K562 (cell line): ENCODE results near the gene CALCOCO2. TPM values are rescaled to one million over a fixed set of nuclear protein-coding genes. Genes with fewer than 3 reads are reported as not detected.

ENCODE experiments used
- ATAC-seq: fragments of 200-7000 bp; cut with Tn5 transposase; 3 replicates; pipeline ENCODE4 v1.9.1; 2020; ENCODE audit warnings: moderate library complexity
- BruUV-seq: library from RNA; stranded (reverse); fragments of 400-500 nt; replicated peaks from 2 replicates; lab custom pipeline; 2021; lab: Mats Ljungman, UMichigan
- CTCF ChIA-PET: fragments of 300-600 bp; formaldehyde crosslinking; extraction: SDS; loops from one replicate; lab custom pipeline; 2021; ENCODE audit warnings: low intra/inter-chr PET ratio; lab: Yijun Ruan, JAX
- POLR2A ChIA-PET: fragments of 300-600, 350-650 bp; sonication (Branson Sonifier 250); formaldehyde crosslinking; extraction: SDS; loops from one replicate; lab custom pipeline; 2021; ENCODE audit warnings: antibody characterized with exemption, inconsistent platforms; lab: Yijun Ruan, JAX
- DNase-seq, 4 experiments: peaks; one replicate each; pipeline versions ENCODE4 v3.0.0 to v3.0.0-alpha.2; 2011 to 2018; ENCODE audit warnings: low spot score in 3 of 4, mixed read lengths in 3 of 4; ENCODE audit errors: extremely low read depth in 1 of 4
- FAIRE-seq: peaks from 2 replicates; lab custom pipeline; 2011; peaks lifted over from hg19 to GRCh38; lab: Jason Lieb, UNC
- H2AFZ ChIP-seq: 2 replicates; pipeline ENCODE4 v1.6.0; 2011; ENCODE audit warnings: low read depth, low read length, control low read depth, inconsistent platforms
- H3K27ac ChIP-seq: fragments of 200-600 bp; 3 replicates; pipeline ENCODE4 v1.8.0; 2011; ENCODE audit warnings: low read depth, mild to moderate bottlenecking, control low read depth, inconsistent platforms, low read length, moderate library complexity, mixed read lengths; ENCODE audit errors: extremely low read depth
- H3K27me3 ChIP-seq, 2 experiments: fragments of 300-600 bp in 1 of 2; 2 replicates in 1 of 2; 3 replicates in 1 of 2; pipeline versions ENCODE4 v1.6.0 to v1.8.0; 2011; ENCODE audit warnings: inconsistent platforms in 2 of 2, low read length in 2 of 2, mild to moderate bottlenecking in 1 of 2, mixed read lengths in 1 of 2, moderate library complexity in 1 of 2; ENCODE audit not compliant: control insufficient read depth in 2 of 2, insufficient read depth in 2 of 2
- H3K36me3 ChIP-seq: fragments of 300-600 bp; 3 replicates; pipeline ENCODE4 v1.8.0; 2011; ENCODE audit warnings: mild to moderate bottlenecking, low read length, inconsistent platforms; ENCODE audit not compliant: control insufficient read depth, insufficient read depth
- H3K4me1 ChIP-seq, 2 experiments: fragments of 200-600 bp in 1 of 2; replicated peaks in 1 of 2; 2 replicates in 1 of 2; 3 replicates in 1 of 2; pipeline versions ENCODE4 v1.5.1 to v1.8.0; 2011; ENCODE audit warnings: inconsistent platforms in 2 of 2, low read length in 2 of 2, mild to moderate bottlenecking in 1 of 2, mixed read lengths in 1 of 2, moderate library complexity in 1 of 2; ENCODE audit not compliant: control insufficient read depth in 2 of 2, insufficient read depth in 2 of 2
- H3K4me2 ChIP-seq: 2 replicates; pipeline ENCODE4 v1.6.1; 2011; ENCODE audit warnings: low read length, control low read depth, inconsistent platforms, mixed read lengths; ENCODE audit not compliant: insufficient read depth
- H3K4me3 ChIP-seq: fragments of 200-600 bp; sonication (generic), shearing (Covaris generic); 2 replicates; pipeline ENCODE4 v1.5.1; 2016; ENCODE audit warnings: control low read depth, inconsistent platforms
- H3K79me2 ChIP-seq: fragments of 200-600 bp; 3 replicates; pipeline ENCODE4 v1.8.0; 2011; ENCODE audit warnings: low read length, inconsistent platforms; ENCODE audit not compliant: control insufficient read depth, insufficient read depth
- H3K9ac ChIP-seq, 2 experiments: 2 replicates each; pipeline versions ENCODE4 v1.6.0 to v1.6.1; 2011; ENCODE audit warnings: low read depth in 2 of 2, low read length in 2 of 2, control low read depth in 1 of 2, inconsistent platforms in 1 of 2, mild to moderate bottlenecking in 1 of 2, mixed read lengths in 1 of 2; ENCODE audit not compliant: insufficient read depth in 1 of 2
- H3K9me1 ChIP-seq: one replicate; pipeline ENCODE4 v1.6.0; 2011; ENCODE audit warnings: inconsistent platforms, mild to moderate bottlenecking, low read length, moderate library complexity; ENCODE audit not compliant: control insufficient read depth, insufficient read depth
- H3K9me3 ChIP-seq: replicated peaks from 2 replicates; pipeline ENCODE4 v1.5.1; 2011; ENCODE audit warnings: low read depth, low read length, inconsistent platforms; ENCODE audit not compliant: control insufficient read depth, insufficient read depth
- H4K20me1 ChIP-seq: replicated peaks from 2 replicates; pipeline ENCODE4 v1.6.1; 2011; ENCODE audit warnings: low read length, inconsistent platforms, mixed read lengths; ENCODE audit not compliant: control insufficient read depth, insufficient read depth
- ARID2 ChIP-seq: fragments of 450-650 bp; IDR thresholded peaks from 2 replicates; pipeline ENCODE4 v1.6.1; 2017; ENCODE audit warnings: antibody characterized with exemption, mild to moderate bottlenecking
- BRCA1 ChIP-seq, 2 experiments: fragments of 450-650 bp in 1 of 2; sonication (generic) in 1 of 2; formaldehyde crosslinking in 1 of 2; IDR thresholded peaks; 2 replicates each; pipeline versions ENCODE4 v1.5.0 to v1.6.1; 2017 to 2020; ENCODE audit warnings: mild to moderate bottlenecking in 1 of 2, missing genetic modification reagents in 1 of 2
- CAMTA2 ChIP-seq: fragments of 250-450 bp; sonication (Bioruptor Pico); conservative IDR thresholded peaks from 2 replicates; pipeline ENCODE4 v1.5.1; 2022
- DACH1 ChIP-seq: fragments of 450-650 bp; IDR thresholded peaks from 2 replicates; pipeline ENCODE4 v1.6.1; 2018; ENCODE audit not compliant: partially characterized antibody
- ESRRA ChIP-seq: fragments of 450-650 bp; IDR thresholded peaks from 2 replicates; pipeline ENCODE4 v1.6.1; 2014; ENCODE audit warnings: low read depth, mild to moderate bottlenecking, moderate library complexity, borderline replicate concordance
- NRF1 ChIP-seq, 2 experiments: fragments of 450-650 bp; IDR thresholded peaks in 1 of 2; conservative IDR thresholded peaks in 1 of 2; 2 replicates each; pipeline ENCODE4 v1.6.1; 2014; ENCODE audit warnings: mild to moderate bottlenecking in 2 of 2
- PCBP1 ChIP-seq: fragments of 200-400 bp; formaldehyde crosslinking; IDR thresholded peaks from 2 replicates; pipeline ENCODE4 v1.6.1; 2018; ENCODE audit warnings: mild to moderate bottlenecking, low read depth, low read length; ENCODE audit not compliant: poor library complexity, severe bottlenecking
- POLR2B ChIP-seq: fragments of 450-650 bp; IDR thresholded peaks from 2 replicates; pipeline ENCODE4 v1.6.1; 2018; ENCODE audit warnings: low read depth; ENCODE audit not compliant: partially characterized antibody
- SP2 ChIP-seq: IDR thresholded peaks from 2 replicates; pipeline ENCODE4 v1.6.1; 2011; ENCODE audit warnings: mild to moderate bottlenecking, low read depth, low read length, moderate library complexity; ENCODE audit not compliant: poor library complexity, severe bottlenecking; ENCODE audit errors: extremely low read depth
- STAT5B ChIP-seq: fragments of 250-450 bp; sonication (Bioruptor Pico); IDR thresholded peaks from 2 replicates; pipeline ENCODE4 v1.8.0; 2021; ENCODE audit warnings: mild to moderate bottlenecking, inconsistent platforms
- ZC3H4 ChIP-seq: sonication (generic); formaldehyde crosslinking; IDR thresholded peaks from 2 replicates; pipeline ENCODE4 v1.9.0; 2021; ENCODE audit warnings: missing genetic modification reagents, borderline replicate concordance
- ZNF197 ChIP-seq: fragments of 200-800 bp; sonication (Bioruptor generic); IDR thresholded peaks from 2 replicates; pipeline ENCODE4 v1.6.1; 2016; ENCODE audit warnings: low read depth, missing genetic modification characterization, missing compliant biosample characterization
- ZNF232 ChIP-seq: sonication (generic); formaldehyde crosslinking; IDR thresholded peaks from 2 replicates; pipeline ENCODE4 v1.8.0; 2022; ENCODE audit warnings: mild to moderate bottlenecking, missing genetic modification reagents
- ZNF311 ChIP-seq: fragments of 250-450 bp; sonication (Bioruptor Pico); IDR thresholded peaks from 2 replicates; pipeline ENCODE4 v1.4.0; 2020; ENCODE audit warnings: mild to moderate bottlenecking, moderate library complexity
- ZNF584 ChIP-seq: fragments of 200-800 bp; sonication (Bioruptor generic); IDR thresholded peaks from 2 replicates; pipeline ENCODE4 v1.6.1; 2016; ENCODE audit warnings: low read depth, mild to moderate bottlenecking, missing genetic modification characterization, missing compliant biosample characterization
- WGBS: fragments of 100-300 bp; shearing (Covaris generic); methylation state at CpG from one replicate; pipeline ENCODE4 v1.1.6; 2016; ENCODE audit warnings: low coverage, mixed read lengths; ENCODE audit not compliant: insufficient coverage; ENCODE audit errors: missing lambda C conversion rate; 5-methylcytosine and 5-hydroxymethylcytosine counted together
- in situ Hi-C: fragments of 300-500 bp; cut with MboI; formaldehyde crosslinking; loops from 4 replicates; pipeline ENCODE4 v1.15.0; 2018; ENCODE audit warnings: inconsistent platforms, mixed read lengths
- intact Hi-C: fragments of 100-400 bp; cut with micrococcal nuclease; formaldehyde crosslinking; loops from 2 replicates; pipeline ENCODE4 v1.14.2; 2022
- polyA plus RNA-seq, 8 experiments: library from polyadenylated mRNA; depleted of rRNA in 4 of 8; stranded (reverse) in 5 of 8; unstranded in 3 of 8; fragments of >200 nt; fragmentation: Nextera tagmentation in 2 of 8; fragmentation: Illumina TruSeq in 1 of 8; extraction: Ambion mirVana in 2 of 8; extraction: Trizol in 1 of 8; gene quantifications; 2 replicates each; pipeline versions ENCODE4 v1.2.1 to v1.2.3, GENCODE V29; 2011 to 2014; ENCODE audit warnings: inconsistent platforms in 1 of 8, missing spikeins in 1 of 8
- total RNA-seq, 7 experiments: library from RNA; depleted of rRNA in 6 of 7; stranded (reverse); fragments of >200 nt in 6 of 7; fragmentation: Illumina TruSeq in 2 of 7; extraction: Trizol in 2 of 7; gene quantifications; 2 replicates each; pipeline versions ENCODE4 v1.2.1 to v1.2.3, GENCODE V29; 2011 to 2021; ENCODE audit warnings: low replicate concordance in 1 of 7
- TF ChIP-seq, protein P1 (sequence below): fragments of 450-650 bp; formaldehyde crosslinking; conservative IDR thresholded peaks from 2 replicates; pipeline ENCODE4 v1.4.0; 2022; ENCODE audit warnings: mild to moderate bottlenecking, missing genetic modification characterization
- TF ChIP-seq, protein P2 (sequence below): fragments of 250-450 bp; sonication (Bioruptor Pico); IDR thresholded peaks from 2 replicates; pipeline ENCODE4 v1.8.0; 2021; ENCODE audit warnings: moderate library complexity, mild to moderate bottlenecking, inconsistent platforms
- TF ChIP-seq, protein P3 (sequence below): fragments of 250-450 bp; sonication (Bioruptor Pico); IDR thresholded peaks from 2 replicates; pipeline ENCODE4 v1.8.0; 2022; ENCODE audit warnings: moderate library complexity, mild to moderate bottlenecking, inconsistent platforms

The CALCOCO2 gene
- total and polyA plus RNA-seq, 9 of the 15 experiments (the other 6 are each of a cell fraction or from before 2014, with no cell fraction given), result 24.1 to 87.3 (median 67.5) TPM

DNA sequence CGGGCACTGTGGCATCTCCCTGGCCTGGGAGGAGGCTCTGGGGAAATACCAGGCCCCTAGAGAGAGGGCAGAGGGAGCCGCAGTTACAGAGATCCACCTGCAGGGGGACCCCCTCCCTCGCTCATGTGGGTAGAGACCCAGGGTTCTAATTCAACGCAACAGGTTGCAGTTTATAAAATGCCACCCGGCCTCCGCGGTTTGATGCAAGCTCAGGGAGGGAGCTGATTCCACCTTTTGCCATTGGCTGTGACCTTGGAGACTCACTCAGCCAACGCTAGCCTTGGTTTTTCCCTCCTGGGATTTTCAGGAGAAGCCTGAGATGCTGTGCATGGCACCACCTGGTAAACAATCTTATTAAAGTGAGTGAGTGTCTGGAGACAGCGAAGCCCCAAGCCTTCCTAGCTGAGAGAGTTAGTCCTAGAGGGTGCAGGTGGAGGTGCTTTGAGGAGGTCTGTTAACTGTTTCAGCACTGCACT is 25.9 kb upstream of the CALCOCO2 start (continued):
- TF ChIP-seq, protein P1, sequence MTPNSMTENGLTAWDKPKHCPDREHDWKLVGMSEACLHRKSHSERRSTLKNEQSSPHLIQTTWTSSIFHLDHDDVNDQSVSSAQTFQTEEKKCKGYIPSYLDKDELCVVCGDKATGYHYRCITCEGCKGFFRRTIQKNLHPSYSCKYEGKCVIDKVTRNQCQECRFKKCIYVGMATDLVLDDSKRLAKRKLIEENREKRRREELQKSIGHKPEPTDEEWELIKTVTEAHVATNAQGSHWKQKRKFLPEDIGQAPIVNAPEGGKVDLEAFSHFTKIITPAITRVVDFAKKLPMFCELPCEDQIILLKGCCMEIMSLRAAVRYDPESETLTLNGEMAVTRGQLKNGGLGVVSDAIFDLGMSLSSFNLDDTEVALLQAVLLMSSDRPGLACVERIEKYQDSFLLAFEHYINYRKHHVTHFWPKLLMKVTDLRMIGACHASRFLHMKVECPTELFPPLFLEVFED, result no peak
- TF ChIP-seq ZNF584 (CRISPR knock-in tag), result no peak
- TF ChIP-seq ZNF311, result no peak
- no peak for TF ChIP-seq ZNF197
- no peak for TF ChIP-seq CAMTA2 (CRISPR knock-in tag)
- no peak for TF ChIP-seq BRCA1 (IDR thresholded peaks at IDR 0.05)
- no peak for TF ChIP-seq BRCA1 (CRISPR knock-in tag; IDR thresholded peaks at IDR 0.05)
- TF ChIP-seq ARID2, result no peak
- TF ChIP-seq ZC3H4 (CRISPR knock-in tag), result no peak

DNA sequence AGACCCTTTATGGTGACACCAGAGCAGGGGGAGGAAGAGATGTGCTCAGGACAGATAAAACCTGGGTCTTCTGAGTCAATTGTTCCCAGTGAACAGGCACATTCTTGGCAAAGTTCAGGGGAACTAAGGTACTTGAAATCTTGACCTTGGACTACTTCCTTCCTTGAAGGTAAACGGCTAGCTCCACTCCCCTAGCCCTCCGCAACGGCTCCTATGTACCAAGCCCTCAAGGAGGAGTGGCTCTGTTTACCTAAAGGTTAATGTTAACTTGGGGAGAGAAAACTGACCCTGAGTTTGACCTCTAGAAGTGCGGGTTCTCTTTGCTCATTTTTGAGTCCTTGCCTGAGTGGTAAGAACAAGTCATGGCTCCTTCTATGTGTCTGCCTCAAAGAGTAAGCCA is 21.7 kb upstream of the CALCOCO2 start:
- H3K9me3 ChIP-seq, result no peaks in the 10 kb centered on the region
- H3K4me2 ChIP-seq, result no peak overlapping the region; the same call in 1 of the 2 replicates
- intact Hi-C loops (loop anchor here (10.0 kb wide), 1 partner anchor 226 kb away; no protein-coding TSS in a partner anchor), in situ Hi-C loops (no loop called here)
- no peak overlapping the region for H3K9ac ChIP-seq
- H3K4me1 ChIP-seq, result no peaks in the 10 kb centered on the region
- no peak overlapping the region for H3K27ac ChIP-seq
- ChIA-PET CTCF (interaction anchor here (0.5 kb wide), 1 partner anchor 66 kb away, joined by 3 read pairs; no protein-coding TSS in a partner anchor), POLR2A (interaction anchor here (1.1 kb wide), 1 partner anchor 70 kb away, joined by 4 read pairs; no protein-coding TSS in a partner anchor)
- no peaks in the 10 kb centered on the region for H3K79me2 ChIP-seq
- ATAC-seq (peak; percentile 41; the same call in 2 of the 3 replicates), FAIRE-seq (no peak), DNase-seq (no peak)
- WGBS, result 7% methylated on average over 4 of the region's 4 CpGs
- no peaks in the 10 kb centered on the region for H3K36me3 ChIP-seq
- peaks cover 12 to 26% of the 10 kb centered on the region in 2 experiments; a peak in 4 of 5 replicates for H3K27me3 ChIP-seq
- BruUV-seq, result no TSS peak
- no peak overlapping the region for H2AFZ ChIP-seq
- H3K9me1 ChIP-seq, result no peaks in the 10 kb centered on the region
- peaks cover 9% of the 10 kb centered on the region; the same call in 1 of the 2 replicates for H4K20me1 ChIP-seq
- H3K4me3 ChIP-seq, result no peak overlapping the region
- TF ChIP-seq NRF1 (conservative IDR thresholded peaks at IDR 0.05 in 1 of 2, IDR thresholded peaks at IDR 0.05 in 1 of 2) (peak; percentile 16 to 25; a peak in 1 of 4 replicates), PCBP1 (no peak), ZNF232 (CRISPR knock-in tag) (no peak), POLR2B (no peak), DACH1 (no peak), ESRRA (peak; percentile 59; the same call in 1 of the 2 replicates), STAT5B (CRISPR knock-in tag) (no peak), SP2 (no peak)
- TF ChIP-seq, protein P2, sequence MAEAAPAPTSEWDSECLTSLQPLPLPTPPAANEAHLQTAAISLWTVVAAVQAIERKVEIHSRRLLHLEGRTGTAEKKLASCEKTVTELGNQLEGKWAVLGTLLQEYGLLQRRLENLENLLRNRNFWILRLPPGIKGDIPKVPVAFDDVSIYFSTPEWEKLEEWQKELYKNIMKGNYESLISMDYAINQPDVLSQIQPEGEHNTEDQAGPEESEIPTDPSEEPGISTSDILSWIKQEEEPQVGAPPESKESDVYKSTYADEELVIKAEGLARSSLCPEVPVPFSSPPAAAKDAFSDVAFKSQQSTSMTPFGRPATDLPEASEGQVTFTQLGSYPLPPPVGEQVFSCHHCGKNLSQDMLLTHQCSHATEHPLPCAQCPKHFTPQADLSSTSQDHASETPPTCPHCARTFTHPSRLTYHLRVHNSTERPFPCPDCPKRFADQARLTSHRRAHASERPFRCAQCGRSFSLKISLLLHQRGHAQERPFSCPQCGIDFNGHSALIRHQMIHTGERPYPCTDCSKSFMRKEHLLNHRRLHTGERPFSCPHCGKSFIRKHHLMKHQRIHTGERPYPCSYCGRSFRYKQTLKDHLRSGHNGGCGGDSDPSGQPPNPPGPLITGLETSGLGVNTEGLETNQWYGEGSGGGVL (CRISPR knock-in tag), result no peak
- TF ChIP-seq, protein P3, sequence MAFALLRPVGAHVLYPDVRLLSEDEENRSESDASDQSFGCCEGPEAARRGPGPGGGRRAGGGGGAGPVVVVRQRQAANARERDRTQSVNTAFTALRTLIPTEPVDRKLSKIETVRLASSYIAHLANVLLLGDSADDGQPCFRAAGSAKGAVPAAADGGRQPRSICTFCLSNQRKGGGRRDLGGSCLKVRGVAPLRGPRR (CRISPR knock-in tag), result no peak
